A549 (cell line): ENCODE data around the gene TOMM6.

Experiments
- BCL3 ChIP-seq: fragments of >200 bp; sonication (Bioruptor Twin); formaldehyde crosslinking; IDR thresholded peaks from 3 replicates; pipeline ENCODE4 v1.6.1; 2016
- BHLHE40 ChIP-seq: IDR thresholded peaks from 2 replicates; pipeline ENCODE4 v1.6.1; 2012; ENCODE audit warnings: low read depth, low read length, inconsistent platforms
- CTCF ChIP-seq: fragments of >200 bp; sonication (Bioruptor Twin); formaldehyde crosslinking; IDR thresholded peaks from 3 replicates; pipeline ENCODE4 v1.5.1; 2016
- ELK1 ChIP-seq: fragments of 150-350 bp; IDR thresholded peaks from 2 replicates; pipeline ENCODE4 v1.6.1; 2014; ENCODE audit warnings: low read depth, mild to moderate bottlenecking, low read length
- JUN ChIP-seq, 2 experiments: fragments of >200 bp; sonication (Bioruptor Twin); formaldehyde crosslinking; IDR thresholded peaks; 2 replicates in 1 of 2; 3 replicates in 1 of 2; pipeline ENCODE4 v1.6.1; 2016 to 2017
- JUNB ChIP-seq: fragments of >200 bp; sonication (Bioruptor Twin); formaldehyde crosslinking; IDR thresholded peaks from 2 replicates; pipeline ENCODE4 v1.6.1; 2016
- MAFK ChIP-seq: fragments of 450-650 bp; IDR thresholded peaks from 2 replicates; pipeline ENCODE4 v1.6.1; 2014; ENCODE audit not compliant: partially characterized antibody
- MAX ChIP-seq: IDR thresholded peaks from 2 replicates; pipeline ENCODE4 v1.6.1; 2012
- MYC ChIP-seq: IDR thresholded peaks from 2 replicates; pipeline ENCODE4 v1.6.1; 2012; ENCODE audit warnings: mild to moderate bottlenecking, inconsistent platforms, low read length, improper control_type of control experiment, borderline replicate concordance
- PBX3 ChIP-seq: IDR thresholded peaks from 2 replicates; pipeline ENCODE4 v1.6.1; 2012
- POLR2A ChIP-seq: IDR thresholded peaks from 2 replicates; pipeline ENCODE4 v1.6.1; 2012; ENCODE audit warnings: mild to moderate bottlenecking, low read length
- USF2 ChIP-seq: fragments of 450-650 bp; IDR thresholded peaks from 2 replicates; pipeline ENCODE4 v1.6.1; 2014; ENCODE audit warnings: antibody characterized with exemption

- TF ChIP-seq USF2, result no peak
- no peak for TF ChIP-seq MYC
- no peak for TF ChIP-seq ELK1
- no peak for TF ChIP-seq PBX3
- no peak for TF ChIP-seq CTCF
- TF ChIP-seq BCL3, result no peak
- TF ChIP-seq JUNB, result no peak
- TF ChIP-seq POLR2A, result no peak
- no peak for TF ChIP-seq MAX
- no peak for TF ChIP-seq JUN (IDR thresholded peaks at IDR 0.05)
- no peak for TF ChIP-seq BHLHE40
- no peak for TF ChIP-seq MAFK
Measured at GRCh38 chr6:41771058-41771983, 16.2 kb upstream of the TOMM6 start.
